PC-3 (cell line): ENCODE data around the gene PHKG1. TPM values are rescaled to one million over a fixed set of nuclear protein-coding genes. Genes with fewer than 3 reads are reported as not detected.
"Not testable (repeated sequence)": the region's sequence is repeated elsewhere in the genome, so short reads cannot be mapped to it uniquely, and the experiment has no call there.

Experiments
- ATAC-seq: fragments of 200-7000 bp; cut with Tn5 transposase; 2 replicates; pipeline ENCODE4 v1.9.1; 2020; ENCODE audit warnings: mild to moderate bottlenecking, moderate library complexity
- BruUV-seq: library from RNA; stranded (reverse); fragments of 400-500 nt; replicated peaks from 2 replicates; lab custom pipeline; 2021; lab: Mats Ljungman, UMichigan
- CTCF ChIA-PET: fragments of 300-600 bp; sonication (Branson Sonifier 250); formaldehyde crosslinking; loops from one replicate; lab custom pipeline; 2022; ENCODE audit warnings: antibody characterized with exemption; lab: Charles Lee
- POLR2A ChIA-PET: fragments of 300-600 bp; sonication (Branson Sonifier 250); formaldehyde crosslinking; loops from one replicate; lab custom pipeline; 2022; ENCODE audit warnings: antibody characterized with exemption; ENCODE audit not compliant: unreplicated experiment; lab: Charles Lee
- DNase-seq: peaks from one replicate; pipeline ENCODE4 v3.0.0-alpha.2; 2015
- H2AFZ ChIP-seq: fragments of 300-600 bp; sonication (generic); 2 replicates; pipeline ENCODE4 v1.6.0; 2016; ENCODE audit warnings: antibody characterized with exemption, low read length
- H3F3A ChIP-seq: fragments of 300-600 bp; sonication (generic); one replicate; pipeline ENCODE4 v1.6.0; 2017; ENCODE audit warnings: antibody characterized with exemption, low read length, control low read depth, mild to moderate bottlenecking; ENCODE audit not compliant: unreplicated experiment
- H3K27ac ChIP-seq: fragments of 300-600 bp; sonication (generic); 2 replicates; pipeline ENCODE4 v1.5.1; 2016; ENCODE audit warnings: mild to moderate bottlenecking, low read length
- H3K27me3 ChIP-seq: fragments of 300-600 bp; sonication (generic); 2 replicates; pipeline ENCODE4 v1.6.1; 2016; ENCODE audit warnings: low read length, mixed read lengths
- H3K36me3 ChIP-seq: fragments of 300-600 bp; sonication (generic); 2 replicates; pipeline ENCODE4 v1.6.1; 2016; ENCODE audit warnings: low read depth, mixed run types, low read length, mixed read lengths
- H3K4me1 ChIP-seq: fragments of 300-600 bp; sonication (generic); 2 replicates; pipeline ENCODE4 v1.5.1; 2016; ENCODE audit warnings: low read length; ENCODE audit not compliant: insufficient read depth
- H3K4me2 ChIP-seq: fragments of 300-600 bp; sonication (generic); 2 replicates; pipeline ENCODE4 v1.6.0; 2016; ENCODE audit warnings: low read length
- H3K4me3 ChIP-seq: fragments of 300-600 bp; sonication (generic); 2 replicates; pipeline ENCODE4 v1.5.1; 2016; ENCODE audit warnings: mild to moderate bottlenecking, low read length, mixed read lengths
- H3K79me2 ChIP-seq: fragments of 300-600 bp; sonication (generic); 2 replicates; pipeline ENCODE4 v1.6.1; 2017; ENCODE audit warnings: low read length, mixed read lengths
- H3K9ac ChIP-seq: fragments of 300-600 bp; sonication (generic); 2 replicates; pipeline ENCODE4 v1.6.0; 2016; ENCODE audit warnings: mild to moderate bottlenecking, low read length
- H3K9me2 ChIP-seq: fragments of 300-600 bp; sonication (generic); replicated peaks from 2 replicates; pipeline ENCODE4 v1.6.1; 2016; ENCODE audit warnings: mixed run types, low read length, mixed read lengths
- H3K9me3 ChIP-seq: fragments of 300-600 bp; sonication (generic); 2 replicates; pipeline ENCODE4 v1.6.1; 2016; ENCODE audit warnings: low read length, mixed read lengths
- H4K20me1 ChIP-seq: fragments of 300-600 bp; sonication (generic); 2 replicates; pipeline ENCODE4 v1.6.1; 2016; ENCODE audit warnings: low read length, mixed read lengths
- EZH2 ChIP-seq: fragments of 300-600 bp; sonication (generic); IDR thresholded peaks from one replicate; pipeline ENCODE4 v1.6.1; 2017; ENCODE audit warnings: antibody characterized with exemption, mild to moderate bottlenecking, low read length; ENCODE audit not compliant: unreplicated experiment
- EZH2phosphoT487 ChIP-seq: fragments of 300-600 bp; sonication (generic); IDR thresholded peaks from 2 replicates; pipeline ENCODE4 v1.6.1; 2018; ENCODE audit warnings: mild to moderate bottlenecking, antibody characterized with exemption, low read length, borderline replicate concordance
- intact Hi-C: fragments of 100-400 bp; cut with micrococcal nuclease; formaldehyde crosslinking; loops from 2 replicates; pipeline ENCODE4 v1.9.0; 2023
- total RNA-seq: library from RNA; depleted of rRNA; stranded (reverse); fragments of >200 nt; gene quantifications from 2 replicates; pipeline ENCODE4 v1.2.3, GENCODE V29; 2014
- TF ChIP-seq, protein P1 (sequence below): fragments of 300-600 bp; sonication (generic); conservative IDR thresholded peaks from 2 replicates; pipeline ENCODE4 v1.5.1; 2017; ENCODE audit warnings: antibody characterized with exemption, low read depth, mild to moderate bottlenecking, low read length

PHKG1 gene
- total RNA-seq, 1 experiment from 2014 or later: 1.3 TPM

DNA sequence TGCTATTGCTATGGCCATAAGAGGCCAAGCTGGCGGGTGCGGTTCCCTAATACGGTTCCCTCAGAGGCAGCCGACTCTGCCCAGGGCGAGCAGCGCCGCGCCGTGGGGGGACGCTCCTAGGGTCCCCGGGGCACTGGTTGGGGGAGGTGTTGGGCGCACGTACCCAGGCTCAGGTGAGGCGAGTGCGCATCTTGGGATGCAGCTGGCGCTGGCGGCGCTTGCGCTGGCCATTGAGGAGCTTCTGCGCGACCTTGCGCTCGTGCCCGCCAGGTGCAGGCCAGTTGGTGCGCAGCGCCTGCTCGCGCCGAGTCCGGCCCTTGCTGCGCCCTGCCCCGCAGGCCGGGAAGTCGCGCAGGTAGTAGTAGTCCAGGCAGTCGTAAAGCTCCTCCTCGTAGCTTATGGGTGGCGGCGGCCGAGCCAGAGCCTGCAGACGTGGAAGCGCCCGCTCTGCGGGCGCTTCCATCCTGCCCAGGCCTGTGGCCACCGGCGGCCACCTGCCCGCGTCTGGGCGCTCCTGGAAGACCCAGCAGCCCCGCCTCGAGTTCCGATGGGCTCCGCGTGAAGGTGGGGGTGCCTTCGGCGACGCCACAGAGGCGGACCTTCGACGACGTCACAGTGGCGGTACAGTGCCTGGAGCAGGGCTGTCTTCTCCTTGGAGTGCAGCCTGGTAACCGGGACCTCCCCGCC lies 23.2 kb upstream of the PHKG1 start, which contains the start of gene NUPR2:
Gene NUPR2, minus strand, starts transcription at position 566 of the 687 bp plus-strand sequence. Its CDS starts 103 bp downstream, at position 463.
- H2AFZ ChIP-seq: no peak within 1 kb of the TSS
- H3K79me2 ChIP-seq: no peaks in the 10 kb centered on the region
- H3K36me3 ChIP-seq: no peaks in the 10 kb centered on the region
- H3K27ac ChIP-seq: no peak within 1 kb of the TSS
- no peak for DNase-seq
- H3K9ac ChIP-seq: no peak within 1 kb of the TSS
- intact Hi-C loops: no loop called here
- H4K20me1 ChIP-seq: no peaks in the 10 kb centered on the region
- no peak for ATAC-seq
- H3K27me3 ChIP-seq: no peaks in the 10 kb centered on the region
- H3K9me2 ChIP-seq: no peaks in the 10 kb centered on the region
- ChIA-PET POLR2A (no interaction called here), CTCF (no interaction called here)
- TF ChIP-seq EZH2phosphoT487: no peak
- no peaks in the 10 kb centered on the region for H3F3A ChIP-seq
- BruUV-seq: no TSS peak
- no peak within 1 kb of the TSS for H3K4me3 ChIP-seq
- H3K4me1 ChIP-seq: no peaks in the 10 kb centered on the region
- H3K4me2 ChIP-seq: no peak within 1 kb of the TSS
- no peaks in the 10 kb centered on the region for H3K9me3 ChIP-seq

DNA sequence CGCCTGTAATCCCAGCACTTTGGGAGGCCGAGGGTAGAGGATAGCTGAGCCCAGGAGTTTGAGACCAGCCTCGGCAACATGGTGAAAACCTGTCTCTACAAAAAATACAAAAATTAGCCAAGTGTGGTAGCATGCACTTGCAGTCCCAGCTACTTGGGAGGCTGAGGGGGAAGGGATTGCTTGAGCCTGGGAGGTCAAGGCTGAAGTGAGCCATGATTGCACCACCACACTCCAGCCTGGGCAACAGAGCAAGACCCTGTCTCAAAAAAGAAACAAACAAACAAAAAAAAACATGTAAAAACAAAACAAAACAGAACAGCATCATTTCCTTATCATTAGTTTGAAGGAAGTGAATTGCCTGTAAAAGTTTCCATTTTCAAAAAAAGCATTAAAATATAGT lies 19.5 kb upstream of the PHKG1 start:
- H3K4me3 ChIP-seq, BruUV-seq, H3K9ac ChIP-seq, H3K79me2 ChIP-seq, ATAC-seq, H3K36me3 ChIP-seq, H3K27me3 ChIP-seq, POLR2A ChIA-PET, H4K20me1 ChIP-seq, H3K9me2 ChIP-seq, CTCF ChIA-PET, H3F3A ChIP-seq, intact Hi-C loops, H2AFZ ChIP-seq, H3K27ac ChIP-seq, H3K4me1 ChIP-seq, H3K4me2 ChIP-seq, DNase-seq, H3K9me3 ChIP-seq: not testable (repeated sequence)

DNA sequence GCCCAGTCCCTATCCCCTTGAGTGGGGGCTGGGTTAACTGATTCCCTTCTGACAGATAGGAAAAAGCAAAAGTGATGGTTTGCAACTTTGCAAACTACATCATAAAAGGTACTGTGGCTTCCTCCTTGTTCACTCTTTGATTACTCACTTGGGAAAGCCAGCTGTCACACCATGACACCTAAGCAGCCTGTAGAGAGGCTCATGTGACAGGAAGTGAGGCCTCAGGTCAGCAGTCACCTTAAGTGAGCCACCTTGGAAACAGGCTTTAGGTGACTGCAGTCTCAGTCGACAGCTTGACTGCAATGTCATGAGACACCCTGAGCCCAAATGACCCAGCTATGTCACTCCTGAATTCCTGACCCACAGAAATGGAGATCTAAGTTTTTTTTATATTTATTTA lies 17.9 kb upstream of the PHKG1 start:
- Histone ChIP-seq H2AFZ (no peak overlapping the region), H3K4me3 (no peak overlapping the region), H3K4me2 (no peak overlapping the region), H3K9me2 (no peaks in the 10 kb centered on the region), H3K9ac (no peak overlapping the region), H3K27me3 (no peaks in the 10 kb centered on the region), H3K79me2 (peaks cover 7% of the 10 kb centered on the region), H4K20me1 (no peaks in the 10 kb centered on the region), H3K9me3 (no peaks in the 10 kb centered on the region), H3F3A (no peaks in the 10 kb centered on the region), H3K27ac (no peak overlapping the region), H3K4me1 (no peaks in the 10 kb centered on the region), H3K36me3 (no peaks in the 10 kb centered on the region)
- ChIA-PET CTCF (no interaction called here), POLR2A (no interaction called here)
- TF ChIP-seq EZH2 (no peak), EZH2phosphoT487 (no peak)
- TF ChIP-seq, protein P1, sequence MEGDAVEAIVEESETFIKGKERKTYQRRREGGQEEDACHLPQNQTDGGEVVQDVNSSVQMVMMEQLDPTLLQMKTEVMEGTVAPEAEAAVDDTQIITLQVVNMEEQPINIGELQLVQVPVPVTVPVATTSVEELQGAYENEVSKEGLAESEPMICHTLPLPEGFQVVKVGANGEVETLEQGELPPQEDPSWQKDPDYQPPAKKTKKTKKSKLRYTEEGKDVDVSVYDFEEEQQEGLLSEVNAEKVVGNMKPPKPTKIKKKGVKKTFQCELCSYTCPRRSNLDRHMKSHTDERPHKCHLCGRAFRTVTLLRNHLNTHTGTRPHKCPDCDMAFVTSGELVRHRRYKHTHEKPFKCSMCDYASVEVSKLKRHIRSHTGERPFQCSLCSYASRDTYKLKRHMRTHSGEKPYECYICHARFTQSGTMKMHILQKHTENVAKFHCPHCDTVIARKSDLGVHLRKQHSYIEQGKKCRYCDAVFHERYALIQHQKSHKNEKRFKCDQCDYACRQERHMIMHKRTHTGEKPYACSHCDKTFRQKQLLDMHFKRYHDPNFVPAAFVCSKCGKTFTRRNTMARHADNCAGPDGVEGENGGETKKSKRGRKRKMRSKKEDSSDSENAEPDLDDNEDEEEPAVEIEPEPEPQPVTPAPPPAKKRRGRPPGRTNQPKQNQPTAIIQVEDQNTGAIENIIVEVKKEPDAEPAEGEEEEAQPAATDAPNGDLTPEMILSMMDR: no peak
- no peak for DNase-seq
- intact Hi-C loops: no loop called here
- no TSS peak for BruUV-seq
- no peak for ATAC-seq

DNA sequence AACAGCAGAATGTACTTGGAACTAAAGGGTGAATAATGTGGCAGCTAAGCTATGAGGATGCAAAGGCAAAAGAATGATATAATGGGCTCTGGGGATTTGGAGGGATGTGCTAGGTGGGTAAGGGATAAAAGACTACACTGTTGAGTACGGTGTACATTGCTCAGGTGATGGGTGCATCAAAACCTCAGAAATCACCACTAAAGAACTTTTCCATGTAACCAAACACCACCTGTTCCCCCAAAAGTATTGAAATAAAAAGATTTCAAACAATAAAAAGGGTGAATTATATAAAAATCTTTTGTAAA lies 15.2 kb upstream of the PHKG1 start:
- no peak overlapping the region for H3K9ac ChIP-seq
- H3K79me2 ChIP-seq: peaks cover 31% of the 10 kb centered on the region
- ATAC-seq: no peak
- H3K4me2 ChIP-seq: no peak overlapping the region
- H3K4me3 ChIP-seq: no peak overlapping the region
- H3K27me3 ChIP-seq: no peaks in the 10 kb centered on the region
- no TSS peak for BruUV-seq
- POLR2A ChIA-PET: no interaction called here
- H2AFZ ChIP-seq: no peak overlapping the region
- CTCF ChIA-PET: no interaction called here
- H3K4me1 ChIP-seq: peaks cover 6% of the 10 kb centered on the region; the same call in 1 of the 2 replicates
- peaks cover 18% of the 10 kb centered on the region for H4K20me1 ChIP-seq
- no peaks in the 10 kb centered on the region for H3K9me2 ChIP-seq
- no peaks in the 10 kb centered on the region for H3K9me3 ChIP-seq
- intact Hi-C loops: no loop called here
- H3F3A ChIP-seq: no peaks in the 10 kb centered on the region
- TF ChIP-seq EZH2phosphoT487: no peak
- TF ChIP-seq EZH2: no peak
- TF ChIP-seq, protein P1: no peak
- H3K27ac ChIP-seq: no peak overlapping the region
- peaks cover 14% of the 10 kb centered on the region for H3K36me3 ChIP-seq
- DNase-seq: no peak
